ENCODE data around the gene XDH. TPM values are rescaled to one million over a fixed set of nuclear protein-coding genes. Genes with fewer than 3 reads are reported as not detected.
A peak's percentile ranks its signal among the peaks of the same experiment; 100 is the strongest.

XDH gene
- total RNA-seq, 2 donors from 2014 or later, result not detected

DNA sequence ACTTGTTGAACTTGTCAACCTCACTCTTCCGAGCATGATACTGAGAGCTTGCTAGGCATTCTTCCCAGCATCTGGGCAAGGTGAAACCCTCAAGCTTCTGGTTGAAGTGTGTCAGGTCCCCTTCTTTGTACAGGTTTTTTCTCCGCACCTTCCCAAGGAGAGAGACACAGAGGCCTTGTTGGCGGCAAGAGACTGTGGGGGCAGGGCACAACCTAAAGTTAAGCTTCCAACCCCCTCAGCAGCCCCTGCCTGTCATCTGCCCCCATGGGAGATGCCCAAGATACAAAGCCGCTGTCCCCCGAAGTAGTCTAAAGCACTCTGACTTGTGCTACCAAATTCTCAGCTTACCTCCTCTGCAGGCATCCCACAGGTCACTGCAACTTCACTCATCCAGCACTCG is 64.9 kb downstream of the XDH start:
- H3K27ac Mint-ChIP-seq, result no peak overlapping the region
- no peaks in the 10 kb centered on the region for H3K9me3 Mint-ChIP-seq
- DNase-seq (ENCODE audit: low spot score in 2 of 2) (no peak), ATAC-seq (no peak)
- peaks cover 0 to 9% of the 10 kb centered on the region in 2 donors for H3K36me3 Mint-ChIP-seq

DNA sequence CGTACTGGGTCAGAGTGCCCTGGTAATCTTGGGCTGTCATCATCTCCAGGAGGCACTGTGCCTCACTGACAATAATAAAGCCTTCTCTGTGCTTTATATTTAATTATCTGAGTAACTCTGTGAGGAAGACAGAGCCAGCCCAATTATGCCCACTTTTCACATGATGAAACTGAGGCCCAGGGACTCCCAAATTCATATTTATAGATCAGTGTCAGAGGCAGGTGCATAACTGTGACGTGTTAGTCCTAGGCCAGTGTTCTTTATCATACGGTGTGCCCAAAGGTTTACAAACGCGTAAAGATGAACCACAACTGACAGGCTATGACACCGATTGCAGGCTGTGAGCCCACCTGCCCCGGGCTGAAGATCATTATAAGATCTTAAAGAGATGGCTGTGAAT is 65.4 kb downstream of the XDH start:
- Mint-ChIP-seq H3K27ac (no peak overlapping the region), H3K9me3 (no peaks in the 10 kb centered on the region), H3K36me3 (peaks cover 0 to 3% of the 10 kb centered on the region in 2 donors)
- DNase-seq (ENCODE audit: low spot score in 2 of 2), result no peak
- no peak for ATAC-seq

DNA sequence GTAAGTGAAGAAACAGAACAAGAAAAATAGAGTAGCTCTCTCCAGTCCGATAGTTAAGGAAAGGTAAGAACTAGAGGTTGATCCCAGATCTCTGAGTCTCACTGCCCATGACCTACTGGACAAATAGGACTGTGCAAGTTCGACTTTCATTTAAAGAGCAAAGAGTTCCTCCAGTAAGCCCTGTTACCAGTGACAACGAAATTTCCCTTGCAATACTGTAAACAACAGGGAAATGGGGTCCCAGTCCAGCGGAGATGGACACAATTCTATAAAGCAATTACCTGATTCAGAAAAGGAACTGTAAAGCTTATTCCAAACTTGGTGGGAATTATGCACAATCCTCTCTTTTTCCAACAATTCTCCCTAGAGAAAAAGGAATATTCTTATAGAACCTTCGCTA is 65.9 kb downstream of the XDH start:
- Mint-ChIP-seq H3K27ac (no peak overlapping the region), H3K9me3 (no peaks in the 10 kb centered on the region), H3K36me3 (no peaks in the 10 kb centered on the region)
- no peak for DNase-seq (ENCODE audit: low spot score in 2 of 2)
- ATAC-seq, result no peak

DNA sequence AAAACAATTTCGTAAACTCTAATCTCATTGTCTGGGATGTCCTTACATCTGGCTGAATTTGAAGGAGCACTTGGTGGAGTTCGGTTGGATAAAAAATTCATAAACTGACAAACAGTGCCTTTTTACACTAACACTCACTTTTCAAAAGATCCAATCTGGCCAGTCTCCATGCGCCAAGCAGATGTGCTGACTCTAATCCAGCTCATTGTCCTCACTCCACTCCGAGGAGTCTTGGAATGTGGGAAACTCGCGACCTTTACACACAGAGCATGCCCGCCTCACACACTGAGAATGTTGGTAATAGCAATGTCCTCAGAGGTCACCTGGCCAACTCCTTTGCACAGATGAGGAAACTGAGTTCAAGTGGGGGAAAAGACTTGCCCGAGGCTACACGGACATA is 66.8 kb downstream of the XDH start:
- no peak for DNase-seq (ENCODE audit: low spot score in 2 of 2)
- H3K27ac Mint-ChIP-seq, result no peak overlapping the region
- ATAC-seq, result no peak
- no peaks in the 10 kb centered on the region for H3K9me3 Mint-ChIP-seq
- H3K36me3 Mint-ChIP-seq, result no peaks in the 10 kb centered on the region

DNA sequence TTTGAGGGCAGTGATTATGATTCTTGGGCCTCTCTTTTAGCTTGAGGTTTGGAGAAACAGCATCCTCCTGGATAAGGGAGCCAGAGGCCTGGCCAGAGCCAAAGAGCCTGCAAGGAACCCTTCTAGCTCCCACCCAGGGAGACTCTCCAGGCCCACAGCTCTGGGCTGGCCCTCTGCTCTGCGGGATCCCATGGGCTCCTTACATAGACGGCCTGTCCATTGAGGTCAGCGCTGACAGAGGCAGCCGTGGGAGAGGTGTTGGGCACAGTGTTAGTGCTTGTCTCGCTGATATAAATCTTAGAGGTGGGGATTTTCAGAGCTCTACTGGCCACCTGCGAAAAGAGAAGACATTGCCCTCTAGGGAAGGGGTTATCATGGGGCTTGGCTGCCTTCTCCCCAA is 67.2 kb downstream of the XDH start:
- no peak overlapping the region for H3K27ac Mint-ChIP-seq
- H3K36me3 Mint-ChIP-seq, result no peaks in the 10 kb centered on the region
- DNase-seq (ENCODE audit: low spot score in 2 of 2) (no peak), ATAC-seq (no peak)
- H3K9me3 Mint-ChIP-seq, result no peaks in the 10 kb centered on the region

DNA sequence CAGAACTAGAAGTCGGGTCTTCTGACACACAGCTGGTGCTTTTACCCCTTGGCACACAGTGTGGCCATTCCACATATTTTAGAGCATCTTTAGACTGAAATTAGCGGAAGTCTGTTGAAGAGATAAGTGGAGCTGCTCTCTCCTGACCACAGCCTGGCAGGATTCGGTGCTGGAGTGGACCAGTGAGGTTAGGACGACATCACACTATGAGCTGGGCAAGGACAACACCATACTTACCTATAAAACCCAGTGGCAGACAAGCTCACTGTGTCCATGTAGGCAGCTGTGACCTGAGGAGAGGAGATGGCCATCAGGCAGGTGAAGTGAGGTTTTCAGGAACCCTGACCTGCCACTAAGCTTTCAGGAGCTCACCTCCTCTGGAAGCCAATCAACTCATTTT is 70.1 kb downstream of the XDH start:
- Mint-ChIP-seq H3K9me3 (no peaks in the 10 kb centered on the region), H3K27ac (no peak overlapping the region), H3K36me3 (no peaks in the 10 kb centered on the region)
- ATAC-seq (no peak), DNase-seq (ENCODE audit: low spot score in 2 of 2) (no peak)

DNA sequence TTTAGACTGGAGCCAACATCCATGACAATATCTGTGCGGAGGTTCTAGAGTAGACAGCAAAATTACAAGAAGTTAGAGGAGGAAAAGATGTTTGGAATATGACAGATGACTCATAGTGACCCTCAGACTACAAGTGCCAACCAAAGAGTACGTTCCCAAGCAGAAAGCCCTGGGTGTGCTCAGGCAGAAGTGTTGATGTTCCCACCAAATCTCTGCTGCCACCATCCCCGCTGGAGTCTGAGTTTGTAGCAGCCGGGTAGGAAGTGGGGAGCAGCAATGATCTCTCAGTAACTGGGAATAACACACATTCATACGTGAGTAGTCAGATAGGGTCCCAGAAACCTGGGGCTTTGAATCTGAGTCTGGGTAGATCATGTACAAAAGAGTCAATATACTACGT is 73.2 kb downstream of the XDH start:
- H3K27ac Mint-ChIP-seq, result no peak overlapping the region
- ATAC-seq (no peak), DNase-seq (ENCODE audit: low spot score in 2 of 2) (no peak)
- no peaks in the 10 kb centered on the region for H3K9me3 Mint-ChIP-seq
- no peaks in the 10 kb centered on the region for H3K36me3 Mint-ChIP-seq

DNA sequence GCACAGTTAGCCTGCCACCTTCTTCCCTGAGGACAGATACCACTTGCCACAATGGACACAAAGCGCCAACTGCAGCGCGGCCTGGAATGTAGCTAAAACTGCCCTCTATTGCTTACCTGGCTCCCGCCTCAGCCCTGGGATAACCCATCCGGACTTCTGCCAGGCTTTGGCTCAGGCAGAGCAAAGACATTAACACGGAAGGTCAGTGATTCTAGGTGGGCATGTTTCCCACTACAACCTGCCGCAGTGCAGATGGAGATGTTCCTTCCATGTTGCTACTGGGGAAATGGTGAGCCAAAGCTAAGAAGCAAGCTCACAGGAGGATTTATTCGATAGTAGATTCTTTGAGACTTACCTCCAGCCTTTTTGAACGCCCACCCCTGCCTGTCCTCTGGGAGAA is 74.8 kb downstream of the XDH start:
- ATAC-seq, result no peak
- Mint-ChIP-seq H3K27ac (no peak overlapping the region), H3K36me3 (no peaks in the 10 kb centered on the region), H3K9me3 (no peaks in the 10 kb centered on the region)
- DNase-seq (ENCODE audit: low spot score in 2 of 2), result no peak

DNA sequence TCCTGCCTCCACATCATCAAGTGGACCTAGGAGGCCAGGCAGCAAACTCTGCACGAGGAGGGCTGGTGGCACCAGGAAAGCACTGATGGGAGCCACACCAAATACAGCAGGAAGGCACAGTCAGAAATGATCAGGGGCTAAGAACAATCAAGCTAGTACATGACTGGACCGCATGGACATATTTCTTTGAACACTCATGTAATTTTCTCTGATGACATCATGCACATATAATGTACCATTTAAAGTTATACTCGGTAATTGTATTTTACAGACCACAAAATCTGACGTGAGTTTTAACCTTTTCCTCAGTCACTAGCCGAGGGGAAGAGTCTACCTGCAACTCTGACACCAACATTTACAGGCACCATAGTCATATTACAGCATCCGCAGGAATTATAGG is 76.7 kb downstream of the XDH start:
- no peak for DNase-seq (ENCODE audit: low spot score in 2 of 2)
- H3K27ac Mint-ChIP-seq, result no peak overlapping the region
- ATAC-seq, result no peak
- H3K9me3 Mint-ChIP-seq, result no peaks in the 10 kb centered on the region
- H3K36me3 Mint-ChIP-seq, result no peaks in the 10 kb centered on the region

DNA sequence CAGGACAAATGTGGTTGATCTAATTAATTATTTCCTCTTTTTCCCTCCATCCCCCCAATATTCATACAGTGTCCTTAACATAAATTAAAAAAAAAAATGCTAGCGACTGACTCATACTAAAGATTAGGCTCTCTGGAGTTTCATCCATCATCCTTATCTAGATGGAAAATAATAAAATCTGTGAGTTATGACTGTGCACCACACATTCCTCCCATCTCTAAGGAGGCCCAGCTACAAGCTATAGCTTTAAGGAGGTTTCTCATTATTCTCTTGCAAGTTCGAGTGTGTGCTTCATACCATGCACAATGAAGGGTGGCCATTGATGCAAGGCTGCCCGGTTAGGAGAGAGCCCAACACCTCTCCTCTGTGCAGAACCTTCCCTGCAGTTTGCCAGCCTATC is 77.3 kb downstream of the XDH start:
- no peak for ATAC-seq
- no peak for DNase-seq (ENCODE audit: low spot score in 2 of 2)
- H3K9me3 Mint-ChIP-seq, result no peaks in the 10 kb centered on the region
- H3K27ac Mint-ChIP-seq, result no peak overlapping the region
- H3K36me3 Mint-ChIP-seq, result no peaks in the 10 kb centered on the region

DNA sequence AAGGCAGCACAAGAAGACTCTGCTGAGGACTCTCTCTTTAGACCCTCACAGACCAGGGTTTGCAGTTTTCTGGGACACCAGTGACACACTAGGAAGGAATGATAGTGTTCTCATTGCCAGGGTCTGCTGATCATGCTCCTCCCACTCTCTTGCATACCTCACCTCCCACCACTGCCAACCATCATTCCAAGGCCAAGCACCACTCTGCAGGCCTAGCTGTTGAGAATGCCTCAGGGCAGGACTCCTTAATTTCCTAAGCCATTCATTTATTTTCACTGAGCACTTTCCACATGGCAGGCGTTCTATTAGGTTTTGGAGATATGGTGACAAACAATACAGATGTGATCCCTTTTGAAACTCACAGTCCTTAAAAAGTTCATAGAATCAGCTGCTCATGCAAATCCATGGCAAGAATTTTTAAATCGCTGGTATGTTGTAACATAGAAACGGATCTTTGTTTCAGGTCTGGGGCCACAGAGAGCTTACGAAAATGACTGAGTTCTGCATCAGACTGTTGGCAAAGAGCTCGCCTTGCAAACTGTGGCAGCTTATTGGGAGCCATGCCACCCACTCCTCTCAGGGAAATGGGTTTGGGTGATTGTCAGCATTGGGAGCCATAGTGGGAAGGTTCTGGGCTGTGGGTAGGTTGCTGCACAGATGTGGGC is 78.5 kb downstream of the XDH start:
- Mint-ChIP-seq H3K27ac (no peak overlapping the region), H3K9me3 (no peaks in the 10 kb centered on the region), H3K36me3 (no peaks in the 10 kb centered on the region)

DNA sequence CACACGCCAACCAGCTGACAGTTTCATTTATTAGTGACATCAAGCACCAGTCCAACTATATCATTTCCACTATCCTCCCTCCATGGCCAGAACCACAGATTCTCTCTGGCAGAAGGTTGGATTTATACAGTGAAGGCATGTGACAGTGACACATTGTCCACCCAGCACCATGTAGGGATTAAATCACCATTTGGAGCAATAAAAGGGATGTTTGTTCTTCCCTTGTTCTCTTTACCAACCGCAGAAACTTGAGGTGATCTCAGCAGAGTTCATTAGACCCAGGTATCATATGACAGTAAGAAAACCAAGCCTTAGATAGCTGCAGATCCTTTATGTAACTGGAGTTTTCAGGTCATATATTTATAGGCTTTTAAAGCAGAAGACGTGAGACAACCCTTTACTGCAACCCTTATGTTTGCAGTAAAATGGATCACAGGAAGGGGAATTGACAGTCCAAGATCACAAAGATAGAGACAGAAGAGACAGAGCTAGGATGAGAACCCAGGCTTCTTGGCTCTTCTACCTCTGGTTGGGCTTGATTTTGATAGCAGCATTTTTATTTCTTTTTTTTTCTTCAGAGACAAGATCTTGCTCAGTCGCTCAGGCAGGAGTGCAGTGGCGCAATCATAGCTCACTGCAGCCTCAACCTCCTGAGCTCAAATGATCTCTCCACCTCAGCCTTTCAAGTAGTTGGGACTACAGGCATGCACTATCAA is 80.1 kb downstream of the XDH start:
- no peak overlapping the region for H3K27ac Mint-ChIP-seq
- DNase-seq (ENCODE audit: low spot score in 2 of 2) (no peak), ATAC-seq (no peak)
- H3K36me3 Mint-ChIP-seq, result no peaks in the 10 kb centered on the region
- no peaks in the 10 kb centered on the region for H3K9me3 Mint-ChIP-seq

More for the DNA sequence above, 78.5 kb downstream of the XDH start:
- ATAC-seq, result no peak
- DNase-seq (ENCODE audit: low spot score in 2 of 2), result no peak

DNA sequence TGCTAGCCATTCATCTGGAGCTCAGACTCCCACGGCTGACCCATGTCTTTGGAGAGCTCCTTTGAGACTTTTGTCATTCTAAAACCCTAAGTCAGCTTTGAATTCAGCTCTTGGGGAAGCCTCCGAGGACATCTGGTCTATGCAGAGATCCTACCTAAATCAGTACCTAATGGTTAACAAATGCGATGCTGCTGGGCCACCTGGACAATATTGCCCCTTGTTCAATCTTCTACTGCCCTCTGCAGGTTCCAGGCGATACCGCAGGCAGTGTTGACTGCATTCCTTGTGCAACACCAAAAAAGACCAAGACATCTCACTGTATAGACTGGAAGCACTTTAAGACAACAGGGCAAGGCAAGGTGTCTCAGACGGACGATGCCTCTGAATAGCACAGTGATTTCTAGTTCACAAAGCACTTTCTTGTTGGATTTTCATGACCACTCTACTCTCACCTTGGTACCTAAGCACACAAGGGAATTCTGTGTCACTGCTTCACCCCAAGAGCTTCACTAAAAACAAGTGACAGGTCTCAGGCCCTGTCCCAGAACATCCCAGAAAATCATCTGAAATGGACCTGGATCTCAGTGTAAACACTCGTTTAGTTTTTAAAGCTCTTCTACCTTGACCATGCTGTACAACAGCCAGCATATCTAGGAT is 80.9 kb downstream of the XDH start:
- Mint-ChIP-seq H3K9me3 (no peaks in the 10 kb centered on the region), H3K27ac (no peak overlapping the region), H3K36me3 (no peaks in the 10 kb centered on the region)
- DNase-seq (ENCODE audit: low spot score in 2 of 2) (peak; percentile 61 to 78), ATAC-seq (peak; percentile 77 to 89)

DNA sequence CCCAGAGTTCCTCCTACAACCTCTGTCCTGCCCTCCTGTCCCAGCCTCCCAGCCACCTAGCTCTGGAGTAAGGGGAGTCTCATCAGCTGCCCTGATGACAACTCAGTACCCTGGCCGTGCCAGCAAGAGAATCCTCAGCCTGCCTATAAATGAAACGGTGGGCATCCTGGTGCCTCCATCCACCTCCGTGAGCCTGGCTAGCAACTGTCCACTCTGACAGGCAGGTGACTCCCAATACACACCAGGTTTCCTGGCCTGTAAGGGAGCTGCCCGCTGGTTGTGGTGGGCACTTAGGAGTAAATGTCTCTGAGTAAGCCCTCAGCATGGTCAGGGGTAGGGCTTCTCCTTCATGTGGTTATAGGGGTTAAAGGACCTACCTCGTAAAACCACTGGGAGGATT is 81.5 kb downstream of the XDH start:
- Mint-ChIP-seq H3K9me3 (no peaks in the 10 kb centered on the region), H3K27ac (no peak overlapping the region), H3K36me3 (no peaks in the 10 kb centered on the region)
- ATAC-seq (peak in 1 of 2 donors; percentile 27), DNase-seq (ENCODE audit: low spot score in 2 of 2) (no peak)

DNA sequence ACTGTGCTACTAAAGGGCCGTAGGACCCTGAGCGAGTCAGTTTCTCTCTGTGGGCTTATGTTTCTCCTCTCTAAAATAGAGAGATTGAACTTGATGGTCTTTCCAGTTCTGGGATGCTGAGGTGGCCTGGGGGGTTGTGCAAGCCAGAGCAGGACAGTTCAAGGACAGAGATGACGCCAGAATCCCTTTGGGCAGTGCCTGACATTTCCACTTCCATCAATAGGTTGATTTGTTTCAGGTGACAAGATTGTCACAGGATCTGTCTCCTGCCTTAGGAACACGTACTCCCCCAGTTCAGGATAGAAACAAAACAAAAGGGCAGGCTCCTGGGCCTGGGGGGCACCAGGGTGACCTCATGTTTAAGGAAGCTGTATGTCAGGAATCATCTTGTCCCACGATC is 82.0 kb downstream of the XDH start:
- Mint-ChIP-seq H3K27ac (no peak overlapping the region), H3K9me3 (no peaks in the 10 kb centered on the region), H3K36me3 (no peaks in the 10 kb centered on the region)
- DNase-seq (ENCODE audit: low spot score in 2 of 2) (no peak), ATAC-seq (no peak)

DNA sequence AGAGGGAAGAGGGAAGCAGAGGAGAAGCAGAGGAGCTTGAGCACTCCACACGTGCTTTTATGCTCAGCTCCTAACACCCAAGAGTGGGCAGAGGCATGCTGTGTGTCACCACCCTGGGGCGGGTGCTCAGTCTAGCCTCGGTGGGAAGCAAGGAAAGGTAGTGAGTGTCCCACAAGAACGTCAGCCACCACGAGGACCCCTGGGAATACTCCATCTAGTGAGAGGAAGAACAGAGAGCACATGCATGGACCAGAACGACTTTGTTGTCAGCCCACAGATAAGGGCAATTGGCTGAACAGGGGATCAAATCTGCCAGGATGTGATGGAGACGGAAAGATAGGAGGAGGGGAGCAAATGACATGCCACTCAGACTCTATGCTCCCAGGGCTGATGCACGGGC is 83.4 kb downstream of the XDH start:
- H3K36me3 Mint-ChIP-seq, result no peaks in the 10 kb centered on the region
- no peak overlapping the region for H3K27ac Mint-ChIP-seq
- ATAC-seq (no peak), DNase-seq (ENCODE audit: low spot score in 2 of 2) (no peak)
- no peaks in the 10 kb centered on the region for H3K9me3 Mint-ChIP-seq

DNA sequence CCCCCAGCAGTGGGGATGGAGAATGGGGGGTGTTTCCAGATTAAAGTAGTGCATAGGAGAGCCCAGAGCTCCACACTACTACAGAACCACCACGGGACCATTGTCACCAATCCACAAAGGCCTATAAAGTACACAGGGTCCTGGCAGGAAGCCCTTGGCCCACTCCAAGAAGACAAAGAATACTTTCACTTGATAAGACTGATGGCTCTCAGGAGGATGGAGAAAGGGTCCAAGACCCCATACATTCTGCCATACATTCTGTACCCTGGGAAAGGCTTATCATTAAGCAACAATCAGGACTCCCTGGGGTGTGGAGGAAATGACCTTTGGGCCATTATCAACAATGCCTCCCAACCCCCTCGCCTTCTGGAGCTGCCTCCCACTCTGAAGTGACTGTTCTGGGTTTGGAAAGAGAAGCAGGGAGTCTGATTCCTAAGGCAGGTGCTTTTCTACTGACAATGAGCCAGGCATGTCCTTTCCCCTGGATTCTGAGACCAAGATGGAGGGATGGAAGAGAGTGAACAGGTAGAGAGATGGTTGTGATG is 85.4 kb downstream of the XDH start:
- ATAC-seq (no peak), DNase-seq (ENCODE audit: low spot score in 2 of 2) (no peak)
- no peak overlapping the region for H3K27ac Mint-ChIP-seq
- no peaks in the 10 kb centered on the region for H3K36me3 Mint-ChIP-seq
- H3K9me3 Mint-ChIP-seq, result no peaks in the 10 kb centered on the region

DNA sequence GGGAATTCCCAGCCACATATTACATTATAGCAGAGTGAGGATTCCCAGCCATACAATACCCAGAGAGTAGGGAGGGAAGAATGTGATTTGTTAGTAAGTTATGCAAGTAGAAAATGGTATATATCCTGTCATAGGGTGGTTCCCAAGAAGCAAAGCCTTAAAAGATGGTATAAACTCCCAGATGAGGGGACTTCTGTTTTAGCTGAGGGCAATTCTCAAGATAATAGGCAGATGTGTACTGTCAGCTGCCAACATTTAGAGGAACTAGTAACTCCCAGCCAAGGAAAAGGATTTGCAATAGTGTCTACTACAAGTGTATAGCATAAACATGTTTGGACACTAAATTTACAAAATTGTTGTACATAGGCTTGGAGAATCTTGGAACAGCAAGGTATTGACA is 86.5 kb downstream of the XDH start:
- no peak for DNase-seq (ENCODE audit: low spot score in 2 of 2)
- no peaks in the 10 kb centered on the region for H3K9me3 Mint-ChIP-seq
- H3K27ac Mint-ChIP-seq, result no peak overlapping the region
- no peak for ATAC-seq
- no peaks in the 10 kb centered on the region for H3K36me3 Mint-ChIP-seq

Data from activated naive CD4-positive, alpha-beta T cell treated with anti-CD3 and anti-CD28 coated beads, Interleukin-2, amount 50 U/mL, for 72 hours (primary cell).